Measurements from ENCODE around the gene RASSF1.

Gene RASSF1

DNA sequence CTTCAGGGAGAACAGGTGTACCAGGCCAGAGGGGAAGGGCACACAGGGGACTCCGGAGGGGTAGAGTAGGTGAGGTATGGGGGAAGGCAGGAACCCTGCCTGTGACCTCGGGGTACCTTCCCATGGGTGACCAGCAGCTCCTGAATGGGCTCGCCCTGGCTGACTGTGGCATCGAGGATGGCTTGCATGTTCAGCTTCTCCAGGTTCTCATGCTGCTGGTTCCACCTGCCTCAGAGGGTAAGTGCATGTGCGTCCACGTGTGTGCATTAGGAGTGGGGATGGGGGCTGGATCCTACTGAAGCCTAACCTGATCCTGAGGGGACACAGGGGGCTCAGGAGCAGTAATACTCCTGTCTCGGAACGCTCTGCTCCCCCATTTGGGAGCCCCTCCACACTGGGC is 4.4 kb upstream of the RASSF1 start:
- peak overlapping the region; percentile 40 for H3K4me3 ChIP-seq (replicated peaks; ENCODE audit: low read depth, low read length)
- TF ChIP-seq CTCF (IDR thresholded peaks at IDR 0.05; ENCODE audit: low read depth, low read length, missing control alignments), result no peak
- DNase-seq (ENCODE audit: extremely low read depth, low read depth), result no peak

- H3K4me3 ChIP-seq (replicated peaks; ENCODE audit: low read depth, low read length), result no peak overlapping the region
- no peak for TF ChIP-seq CTCF (IDR thresholded peaks at IDR 0.05; ENCODE audit: low read depth, low read length, missing control alignments)
- DNase-seq (ENCODE audit: extremely low read depth, low read depth), result no peak
Observed at GRCh38 chr3:50342813-50343633, 2.4 kb upstream of the RASSF1 start.

DNA sequence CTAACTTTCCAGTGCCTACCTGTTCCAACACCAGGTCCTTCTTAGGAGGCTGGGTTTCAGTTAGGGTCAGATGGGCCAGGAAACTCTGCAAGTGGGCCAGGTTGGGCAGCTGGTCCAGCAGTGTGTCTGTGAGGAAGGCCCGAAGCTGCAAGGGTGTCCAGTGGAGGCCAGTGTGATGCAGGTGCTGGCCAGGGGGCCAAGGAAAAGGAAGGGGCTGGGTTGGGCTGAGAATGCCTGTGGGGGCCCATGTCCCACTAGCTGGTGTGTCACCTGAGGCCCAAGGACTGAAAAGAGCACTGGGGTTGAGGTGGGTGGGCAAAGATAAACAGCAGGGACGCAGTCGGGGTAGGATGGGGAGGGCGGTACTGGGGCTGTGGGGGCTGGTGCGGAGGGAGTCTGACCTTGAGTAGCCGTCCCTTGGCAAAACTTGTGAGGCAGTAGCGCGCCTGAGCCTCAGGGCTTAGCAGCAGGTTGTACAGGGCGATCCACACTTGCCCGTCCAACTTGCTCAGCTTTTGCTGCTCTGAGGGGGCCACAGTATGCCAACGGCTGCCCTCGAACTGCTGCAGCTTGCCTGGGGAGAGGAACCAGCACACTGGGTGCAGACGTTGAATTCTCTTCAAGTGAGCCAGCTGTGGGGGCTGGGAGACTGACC is 1.5 kb upstream of the RASSF1 start:
- no peak for DNase-seq (ENCODE audit: extremely low read depth, low read depth)
- no peak for TF ChIP-seq CTCF (IDR thresholded peaks at IDR 0.05; ENCODE audit: low read depth, low read length, missing control alignments)

GRCh38 chr3:50341537-50341936 is 901 bp upstream of the RASSF1 start:
- no peak for TF ChIP-seq CTCF (IDR thresholded peaks at IDR 0.05; ENCODE audit: low read depth, low read length, missing control alignments)
- DNase-seq (ENCODE audit: extremely low read depth, low read depth), result no peak
- peak overlapping the region; percentile 97 for H3K4me3 ChIP-seq (replicated peaks; ENCODE audit: low read depth, low read length)

More for the DNA sequence above, 1.5 kb upstream of the RASSF1 start:
- H3K4me3 ChIP-seq (replicated peaks; ENCODE audit: low read depth, low read length), result peak overlapping the region; percentile 97; the same call in 1 of the 2 replicates

- no peak for DNase-seq (ENCODE audit: extremely low read depth, low read depth)
- H3K4me3 ChIP-seq (replicated peaks; ENCODE audit: low read depth, low read length), result peak overlapping the region; percentile 97
- TF ChIP-seq CTCF (IDR thresholded peaks at IDR 0.05; ENCODE audit: low read depth, low read length, missing control alignments), result no peak
Observed at GRCh38 chr3:50340147-50340447, 539 bp downstream of the RASSF1 start.

GRCh38 chr3:50339485-50340146 is 1.0 kb downstream of the RASSF1 start:
- DNase-seq (ENCODE audit: extremely low read depth, low read depth), result no peak
- no peak for TF ChIP-seq CTCF (IDR thresholded peaks at IDR 0.05; ENCODE audit: low read depth, low read length, missing control alignments)
- H3K4me3 ChIP-seq (replicated peaks; ENCODE audit: low read depth, low read length), result peak overlapping the region; percentile 97
